HG03097 (cell line): ENCODE measurements around the gene ME3.
"Not testable (repeated sequence)": the region's sequence is repeated elsewhere in the genome, so short reads cannot be mapped to it uniquely, and the experiment has no call there.

Experiments used
- ATAC-seq: cut with Tn5 transposase; IDR thresholded peaks from one replicate; pipeline ENCODE4 v1.9.1; 2021; ENCODE audit not compliant: unreplicated experiment, low FRiP score

ME3 gene

DNA sequence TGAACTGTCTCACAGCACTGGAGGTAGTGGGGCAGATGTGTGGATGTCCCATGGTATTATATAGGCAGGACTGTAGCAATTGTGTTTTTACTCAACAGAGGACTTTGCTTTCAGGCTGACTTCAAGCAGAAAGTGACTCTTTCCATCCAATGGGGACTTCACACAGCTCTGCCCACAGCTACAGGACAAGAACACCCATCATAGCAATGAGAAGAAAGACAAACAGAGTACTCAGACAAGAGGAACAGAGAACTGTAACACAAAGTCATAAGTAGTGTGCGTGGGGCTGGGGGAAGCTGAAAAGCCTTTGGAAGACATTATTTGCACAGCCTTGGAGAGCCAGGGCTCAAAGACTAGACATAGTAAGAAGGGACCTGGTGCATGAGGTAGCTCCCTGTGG is 227.4 kb downstream of the ME3 start:
- no peak for ATAC-seq

DNA sequence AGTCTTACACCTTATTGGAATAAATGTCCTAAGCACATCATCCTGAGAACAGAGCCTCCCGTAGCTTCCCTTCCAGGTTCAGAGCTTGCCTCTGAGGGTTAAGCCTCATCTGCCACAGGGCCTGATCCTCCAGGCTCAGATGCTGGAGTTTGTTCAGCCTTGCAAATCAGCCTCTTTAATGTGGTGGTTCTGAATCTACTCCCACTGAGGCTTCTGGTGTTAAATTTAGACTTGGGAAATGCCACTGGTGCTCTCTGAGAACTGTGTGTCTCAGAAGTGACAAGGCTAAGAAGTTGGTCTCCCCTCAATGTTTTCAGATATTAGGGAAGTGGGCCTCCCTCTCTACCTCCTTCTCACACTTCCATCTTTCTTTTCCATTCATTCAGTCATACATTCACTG is 229.0 kb downstream of the ME3 start:
- ATAC-seq, result no peak

DNA sequence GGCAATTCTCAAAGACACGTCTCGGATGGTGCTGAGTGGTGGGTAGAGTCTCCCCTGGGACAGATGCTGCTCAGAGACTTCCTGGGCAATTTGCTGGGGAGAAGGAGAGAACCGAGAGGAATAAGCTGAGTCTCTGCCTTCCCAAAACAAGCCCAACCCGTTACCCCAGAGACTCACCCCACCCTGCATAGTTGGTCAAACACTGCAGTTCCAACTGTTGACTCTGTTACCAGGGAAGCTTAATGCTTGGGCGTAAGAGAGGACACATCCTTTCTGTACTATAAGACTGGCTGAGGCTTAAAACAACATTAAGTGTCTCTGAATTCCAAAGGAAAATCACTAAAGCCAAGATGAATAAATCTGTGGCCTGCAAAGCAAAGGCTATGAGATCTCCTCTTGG is 229.6 kb downstream of the ME3 start:
- no peak for ATAC-seq

DNA sequence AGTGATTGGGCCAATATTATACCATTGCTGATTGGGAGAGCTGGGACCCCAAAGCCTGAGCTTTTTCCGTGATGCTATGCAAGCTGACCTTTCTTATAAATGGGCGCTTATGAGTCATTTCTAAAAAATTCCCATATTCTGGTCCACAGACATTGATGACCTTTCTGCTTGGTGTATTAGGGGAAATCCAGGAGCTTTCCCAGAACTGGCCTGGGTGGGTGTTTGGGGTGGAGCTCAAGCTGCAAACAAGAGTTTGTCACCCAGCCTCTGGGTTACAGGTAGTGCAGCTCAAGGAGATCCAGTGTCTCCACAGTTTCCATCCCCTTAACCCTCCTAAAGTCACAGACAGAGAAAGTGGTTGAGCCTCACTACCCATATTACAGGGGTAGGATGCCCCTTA is 230.0 kb downstream of the ME3 start:
- ATAC-seq, result no peak

- ATAC-seq, result no peak
These were observed 231.6 kb downstream of the ME3 start for GRCh38 chr11:86440843-86441242.

- ATAC-seq, result no peak
These were observed 232.1 kb downstream of the ME3 start for GRCh38 chr11:86440305-86440716.

- ATAC-seq, result no peak
These were observed 233.7 kb downstream of the ME3 start for GRCh38 chr11:86438685-86439084.

GRCh38 chr11:86435711-86436110 is 236.7 kb downstream of the ME3 start:
- ATAC-seq, result no peak

DNA sequence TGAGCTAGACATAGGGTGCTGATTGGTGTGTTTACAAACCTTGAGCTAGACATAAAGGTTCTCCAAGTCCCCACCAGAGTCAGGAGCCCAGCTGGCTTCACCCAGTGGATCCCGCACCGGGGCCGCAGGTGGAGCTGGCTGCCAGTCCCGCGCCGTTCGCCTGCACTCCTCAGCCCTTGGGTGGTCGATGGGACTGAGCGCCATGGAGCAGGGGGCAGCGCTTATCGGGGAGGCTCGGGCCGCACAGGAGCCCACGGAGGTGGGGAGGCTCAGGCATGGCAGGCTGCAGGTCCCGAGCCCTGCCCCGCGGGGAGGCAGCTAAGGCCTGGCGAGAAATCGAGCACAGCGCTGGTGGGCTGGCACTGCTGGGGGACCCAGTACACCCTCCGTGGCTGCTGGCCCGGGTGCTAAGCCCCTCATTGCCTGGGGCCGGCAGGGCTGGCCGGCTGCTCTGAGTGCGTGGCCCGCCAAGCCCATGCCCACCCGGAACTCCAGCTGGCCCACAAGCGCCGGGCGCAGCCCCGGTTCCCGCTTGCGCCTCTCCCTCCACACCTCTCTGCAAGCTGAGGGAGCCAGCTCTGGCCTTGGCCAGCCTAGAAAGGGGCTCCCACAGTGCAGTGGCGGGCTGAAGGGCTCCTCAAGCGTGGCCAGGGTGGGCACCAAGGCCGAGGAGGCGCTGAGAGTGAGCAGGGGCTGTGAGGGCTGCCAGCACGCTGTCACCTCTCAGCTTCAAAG is 238.9 kb downstream of the ME3 start:
- ATAC-seq, result not testable (repeated sequence)

- no peak for ATAC-seq
These were observed 241.2 kb downstream of the ME3 start for GRCh38 chr11:86431258-86431657.

GRCh38 chr11:86427441-86427840 is 245.0 kb downstream of the ME3 start:
- no peak for ATAC-seq

GRCh38 chr11:86423488-86423887 is 248.9 kb downstream of the ME3 start:
- not testable (repeated sequence) for ATAC-seq

- no peak for ATAC-seq
These were observed 250.0 kb downstream of the ME3 start for GRCh38 chr11:86422371-86422770.

DNA sequence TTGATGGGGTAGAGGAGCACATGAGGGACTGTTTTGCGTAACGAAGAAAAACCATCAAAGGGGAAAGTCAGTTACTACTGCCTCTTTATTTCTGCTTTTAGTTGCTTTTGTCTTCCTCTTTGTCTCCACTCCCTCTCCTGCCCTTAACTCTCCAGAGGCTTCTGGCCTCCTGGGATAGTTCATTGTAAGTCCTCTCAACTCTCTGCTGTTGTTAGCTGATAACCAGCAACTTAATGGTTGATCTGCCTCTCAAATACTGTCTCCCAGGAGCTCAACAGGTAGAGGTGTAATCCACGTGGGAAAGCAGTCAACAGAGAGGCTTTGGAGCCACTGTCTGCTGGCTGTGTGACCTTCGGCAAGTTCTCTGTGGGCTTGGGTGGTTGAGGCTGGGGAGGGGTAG is 250.5 kb downstream of the ME3 start:
- no peak for ATAC-seq

DNA sequence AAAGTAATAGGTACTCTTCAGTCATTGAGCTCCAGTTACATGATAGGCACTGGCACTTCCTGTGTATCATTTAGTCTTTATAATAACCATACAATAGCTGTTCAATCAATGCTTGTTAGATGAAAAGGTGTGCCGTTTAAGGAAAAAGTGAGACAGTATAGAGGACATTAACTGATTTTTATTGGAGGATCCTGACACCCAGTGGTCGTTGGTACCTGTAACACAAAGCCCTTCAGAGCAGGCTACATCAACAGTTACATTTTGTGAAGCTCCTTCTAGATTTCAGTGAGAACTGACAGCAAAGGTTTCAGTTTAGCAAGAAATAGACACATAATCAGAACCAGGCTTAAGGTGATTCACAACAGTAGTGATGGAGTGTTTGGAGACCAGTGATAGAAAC is 253.5 kb downstream of the ME3 start:
- no peak for ATAC-seq

- no peak for ATAC-seq
These were observed 253.9 kb downstream of the ME3 start for GRCh38 chr11:86418513-86418912.

DNA sequence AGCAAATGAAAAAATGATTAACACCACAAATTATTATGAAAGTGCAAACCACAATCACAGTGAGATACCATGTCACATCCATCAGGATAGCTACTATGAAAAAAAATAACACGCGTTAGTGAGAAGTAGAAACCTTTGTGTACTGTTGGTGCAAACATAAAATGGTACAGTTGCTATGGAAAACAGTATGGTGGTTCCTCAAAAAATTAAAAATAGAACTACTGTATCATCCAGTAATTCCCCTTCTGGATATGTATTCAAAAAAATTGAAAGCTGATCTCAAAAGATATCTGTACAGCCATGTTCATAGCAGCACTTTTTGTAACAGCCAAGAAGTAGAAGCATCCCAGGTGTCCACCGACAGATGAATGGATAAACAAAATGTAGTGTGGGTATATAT is 254.3 kb downstream of the ME3 start:
- ATAC-seq, result no peak

DNA sequence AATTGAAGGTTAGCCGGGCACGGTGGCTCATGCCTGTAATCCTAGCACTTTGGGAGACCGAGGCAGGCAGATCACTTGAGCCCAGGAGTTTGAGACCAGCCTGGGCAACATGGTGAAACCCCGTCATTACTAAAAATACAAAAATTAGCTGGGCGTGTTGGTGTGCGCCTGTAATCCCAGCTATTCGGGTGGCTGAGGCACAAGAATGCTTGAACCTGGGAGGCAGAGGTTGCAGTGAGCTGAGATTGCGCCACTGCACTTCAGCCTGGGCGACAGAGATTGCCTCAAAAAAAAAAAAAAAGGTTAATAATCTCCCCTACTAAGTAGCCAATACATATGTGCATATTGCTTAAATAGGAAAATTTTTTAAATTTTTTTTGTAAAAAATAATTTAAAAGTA is 255.5 kb downstream of the ME3 start:
- ATAC-seq, result not testable (repeated sequence)

DNA sequence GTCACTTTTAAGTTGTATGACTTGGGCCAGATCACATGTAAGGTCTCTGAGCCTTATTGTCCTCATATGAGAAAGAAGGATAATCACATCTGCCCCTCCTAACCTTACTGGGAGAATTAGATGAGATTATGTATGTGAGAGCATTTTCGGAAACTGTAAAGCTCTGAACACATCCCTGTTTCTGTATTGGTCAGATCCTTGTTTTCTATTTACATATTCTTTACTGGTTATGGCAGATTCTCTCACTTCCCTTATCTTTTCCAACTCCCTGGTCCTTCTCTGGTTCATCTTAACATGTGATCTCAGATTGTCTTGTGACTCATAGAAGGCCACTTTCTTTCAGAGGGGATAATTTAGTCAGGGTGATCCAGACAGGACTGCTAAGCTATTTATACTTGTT is 255.9 kb downstream of the ME3 start:
- ATAC-seq, result no peak

DNA sequence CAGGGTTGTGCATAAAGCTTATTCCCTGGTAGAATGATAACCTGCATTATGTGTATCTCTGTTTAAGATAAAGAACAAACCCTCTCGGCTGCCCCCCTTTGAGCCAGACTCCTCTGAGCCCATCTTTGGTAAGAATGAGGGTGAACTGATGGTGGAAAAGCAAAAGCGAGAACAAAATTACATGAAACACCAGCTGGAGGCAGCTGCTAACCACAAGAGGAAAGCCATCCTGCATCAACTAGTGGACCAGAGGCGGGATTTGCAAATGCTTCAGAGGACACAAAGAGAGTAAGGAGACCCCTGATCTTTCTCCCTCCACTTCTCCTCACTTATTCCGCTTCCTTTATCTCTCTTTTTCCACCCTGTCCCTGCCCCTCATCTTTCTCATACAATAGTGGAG is 257.4 kb downstream of the ME3 start:
- no peak for ATAC-seq

DNA sequence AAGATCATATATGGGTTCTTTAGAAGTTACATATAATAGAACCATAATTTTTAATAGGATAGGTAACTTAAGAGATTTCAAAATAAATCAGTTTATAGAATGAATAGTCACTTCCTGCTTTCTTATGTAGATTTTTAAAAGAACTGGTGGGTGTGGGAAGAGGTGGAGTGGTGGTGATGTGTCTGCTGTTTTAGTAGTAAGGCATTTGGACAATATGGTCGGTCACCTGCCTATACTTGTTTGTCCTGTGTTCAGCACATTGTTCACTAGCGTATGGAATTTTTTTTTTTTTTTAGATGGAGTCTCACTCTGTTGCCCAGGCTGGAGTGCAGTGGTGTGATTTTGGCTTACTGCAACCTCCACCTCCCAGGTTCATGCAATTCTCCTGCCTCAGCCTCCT is 258.4 kb downstream of the ME3 start:
- no peak for ATAC-seq

DNA sequence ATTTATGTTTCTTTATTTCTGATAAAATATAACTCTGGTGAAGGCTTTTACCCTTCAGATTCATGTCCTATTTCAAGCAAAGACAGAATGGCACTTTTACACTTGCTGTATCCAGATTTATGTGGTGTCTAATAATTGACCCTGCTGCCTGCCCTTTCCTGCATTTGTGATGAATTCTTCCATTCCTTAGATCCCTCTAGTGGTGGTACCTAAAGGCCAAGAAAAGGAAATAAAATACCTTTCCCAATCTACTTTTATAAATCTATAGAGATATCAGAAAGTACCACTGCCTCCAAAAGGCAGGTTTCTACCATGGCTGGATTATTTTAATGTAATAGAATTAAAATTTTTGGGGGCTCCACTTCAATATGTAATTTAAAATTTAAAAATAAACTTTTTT is 263.6 kb downstream of the ME3 start:
- ATAC-seq, result no peak

DNA sequence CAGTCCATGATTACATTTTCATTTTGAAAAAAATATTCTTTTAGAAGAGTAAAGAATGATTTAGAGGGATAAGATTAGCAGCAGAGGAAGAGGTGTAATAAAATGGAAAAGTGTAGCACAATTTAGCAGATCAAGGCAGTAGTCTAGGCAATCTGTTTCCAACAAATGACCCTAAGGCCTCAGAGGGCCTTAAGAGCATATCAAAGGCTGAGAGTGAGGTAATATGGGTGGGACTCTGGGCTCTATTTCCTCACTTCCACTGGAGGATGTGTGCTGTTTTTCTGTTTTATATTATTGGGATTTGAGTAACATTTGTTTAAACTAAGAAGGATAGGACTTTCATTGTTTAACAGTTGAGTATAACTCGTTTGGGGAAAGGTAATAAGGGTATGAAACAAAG is 269.0 kb downstream of the ME3 start:
- no peak for ATAC-seq
